ENCODE results near the gene HIGD1A. TPM values are rescaled to one million over a fixed set of nuclear protein-coding genes. Genes with fewer than 3 reads are reported as not detected.

HIGD1A gene
- polyA plus RNA-seq, 1 donor from 2014 or later, result 66.7 TPM

GRCh38 chr3:42746455-42747450 is 57.5 kb downstream of the HIGD1A start:
- peaks cover 0 to 6% (median 3%) of the 10 kb centered on the region in 3 donors for H3K4me1 Mint-ChIP-seq
- H3K9me3 Mint-ChIP-seq, result no peaks in the 10 kb centered on the region
- peaks cover 1% of the 10 kb centered on the region for H3K27me3 Mint-ChIP-seq
- no peak overlapping the region for H3K4me3 Mint-ChIP-seq
- H3K36me3 Mint-ChIP-seq, result peaks cover 3% of the 10 kb centered on the region
- peak overlapping the region in 1 of 3 donors; percentile 43 for H3K27ac Mint-ChIP-seq

- Mint-ChIP-seq H3K9me3 (peaks cover 0 to under 1% (median 0%) of the 10 kb centered on the region in 3 donors), H3K36me3 (peaks cover 1% of the 10 kb centered on the region), H3K4me3 (no peak overlapping the region), H3K27me3 (no peaks in the 10 kb centered on the region), H3K4me1 (peaks cover 0 to 6% (median 3%) of the 10 kb centered on the region in 3 donors), H3K27ac (peak overlapping the region in 1 of 3 donors; percentile 43)
Measured at GRCh38 chr3:42745776-42746454, 58.4 kb downstream of the HIGD1A start.

- Mint-ChIP-seq H3K4me1 (peaks cover 0 to 6% (median 3%) of the 10 kb centered on the region in 3 donors), H3K27ac (no peak overlapping the region), H3K27me3 (no peaks in the 10 kb centered on the region)
Measured at GRCh38 chr3:42745291-42745745, 59.0 kb downstream of the HIGD1A start.

GRCh38 chr3:42743204-42743995 is 60.9 kb downstream of the HIGD1A start:
- H3K27ac Mint-ChIP-seq, result peak overlapping the region in 1 of 3 donors; percentile 64
- peaks cover 6 to 11% (median 7%) of the 10 kb centered on the region in 3 donors for H3K4me1 Mint-ChIP-seq
- H3K9me3 Mint-ChIP-seq, result peaks cover 0 to 1% (median 0%) of the 10 kb centered on the region in 3 donors
- no peaks in the 10 kb centered on the region for H3K27me3 Mint-ChIP-seq
- no peak overlapping the region for H3K4me3 Mint-ChIP-seq
- H3K36me3 Mint-ChIP-seq, result peaks cover 1% of the 10 kb centered on the region

More at GRCh38 chr3:42745291-42745745, 59.0 kb downstream of the HIGD1A start:
- Mint-ChIP-seq H3K9me3 (peaks cover 0 to 1% (median 0%) of the 10 kb centered on the region in 3 donors), H3K36me3 (peaks cover 1% of the 10 kb centered on the region), H3K4me3 (no peak overlapping the region)

- Mint-ChIP-seq H3K27ac (no peak overlapping the region), H3K27me3 (no peaks in the 10 kb centered on the region)
Measured at GRCh38 chr3:42742688-42743087, 61.6 kb downstream of the HIGD1A start.

GRCh38 chr3:42742259-42742658 is 62.0 kb downstream of the HIGD1A start:
- H3K9me3 Mint-ChIP-seq, result peaks cover 0 to 1% (median 0%) of the 10 kb centered on the region in 3 donors
- no peaks in the 10 kb centered on the region for H3K36me3 Mint-ChIP-seq
- H3K4me1 Mint-ChIP-seq, result peaks cover 5 to 7% (median 6%) of the 10 kb centered on the region in 3 donors
- H3K27me3 Mint-ChIP-seq, result no peaks in the 10 kb centered on the region
- H3K27ac Mint-ChIP-seq, result no peak overlapping the region
- H3K4me3 Mint-ChIP-seq, result no peak overlapping the region

More at GRCh38 chr3:42742688-42743087, 61.6 kb downstream of the HIGD1A start:
- Mint-ChIP-seq H3K4me3 (no peak overlapping the region), H3K9me3 (peaks cover 0 to 1% (median 0%) of the 10 kb centered on the region in 3 donors), H3K36me3 (no peaks in the 10 kb centered on the region), H3K4me1 (peaks cover 6 to 8% (median 7%) of the 10 kb centered on the region in 3 donors)

- Mint-ChIP-seq H3K9me3 (peaks cover 0 to 1% (median 0%) of the 10 kb centered on the region in 3 donors), H3K4me3 (no peak overlapping the region), H3K4me1 (peaks cover 4 to 7% (median 6%) of the 10 kb centered on the region in 3 donors), H3K27ac (no peak overlapping the region), H3K36me3 (no peaks in the 10 kb centered on the region), H3K27me3 (no peaks in the 10 kb centered on the region)
Measured at GRCh38 chr3:42741796-42742195, 62.5 kb downstream of the HIGD1A start.

GRCh38 chr3:42739401-42740158 is 64.7 kb downstream of the HIGD1A start:
- no peak overlapping the region for H3K4me3 Mint-ChIP-seq
- no peaks in the 10 kb centered on the region for H3K36me3 Mint-ChIP-seq
- H3K27me3 Mint-ChIP-seq, result no peaks in the 10 kb centered on the region
- H3K9me3 Mint-ChIP-seq, result peaks cover 0 to 1% (median 0%) of the 10 kb centered on the region in 3 donors
- peak overlapping the region in 1 of 3 donors; percentile 50 for H3K27ac Mint-ChIP-seq
- peaks cover 4 to 7% (median 6%) of the 10 kb centered on the region in 3 donors for H3K4me1 Mint-ChIP-seq

- H3K36me3 Mint-ChIP-seq, result no peaks in the 10 kb centered on the region
- H3K4me1 Mint-ChIP-seq, result peaks cover 4 to 7% (median 4%) of the 10 kb centered on the region in 3 donors
- peaks cover 0 to 1% (median 0%) of the 10 kb centered on the region in 3 donors for H3K9me3 Mint-ChIP-seq
- no peak overlapping the region for H3K4me3 Mint-ChIP-seq
- no peak overlapping the region for H3K27ac Mint-ChIP-seq
- H3K27me3 Mint-ChIP-seq, result no peaks in the 10 kb centered on the region
Measured at GRCh38 chr3:42736531-42736930, 67.8 kb downstream of the HIGD1A start.

- H3K4me3 Mint-ChIP-seq, result no peak overlapping the region
- H3K27ac Mint-ChIP-seq, result no peak overlapping the region
- peaks cover 4 to 7% (median 4%) of the 10 kb centered on the region in 3 donors for H3K4me1 Mint-ChIP-seq
- H3K9me3 Mint-ChIP-seq, result peaks cover 0 to 1% (median 0%) of the 10 kb centered on the region in 3 donors
- H3K27me3 Mint-ChIP-seq, result no peaks in the 10 kb centered on the region
- H3K36me3 Mint-ChIP-seq, result no peaks in the 10 kb centered on the region
Measured at GRCh38 chr3:42736081-42736480, 68.2 kb downstream of the HIGD1A start.

GRCh38 chr3:42735615-42736014 is 68.7 kb downstream of the HIGD1A start:
- H3K27ac Mint-ChIP-seq, result no peak overlapping the region
- no peak overlapping the region for H3K4me3 Mint-ChIP-seq
- peaks cover 4 to 7% (median 4%) of the 10 kb centered on the region in 3 donors for H3K4me1 Mint-ChIP-seq
- no peaks in the 10 kb centered on the region for H3K36me3 Mint-ChIP-seq
- H3K27me3 Mint-ChIP-seq, result no peaks in the 10 kb centered on the region
- H3K9me3 Mint-ChIP-seq, result no peaks in the 10 kb centered on the region

GRCh38 chr3:42735019-42735418 is 69.3 kb downstream of the HIGD1A start:
- Mint-ChIP-seq H3K4me1 (peaks cover 4 to 7% (median 4%) of the 10 kb centered on the region in 3 donors), H3K27ac (no peak overlapping the region), H3K27me3 (no peaks in the 10 kb centered on the region), H3K4me3 (no peak overlapping the region), H3K9me3 (no peaks in the 10 kb centered on the region), H3K36me3 (peaks cover under 1% of the 10 kb centered on the region)

GRCh38 chr3:42734263-42734860 is 69.9 kb downstream of the HIGD1A start:
- Mint-ChIP-seq H3K4me1 (peaks cover 4 to 7% (median 4%) of the 10 kb centered on the region in 3 donors), H3K27me3 (no peaks in the 10 kb centered on the region), H3K4me3 (no peak overlapping the region), H3K27ac (no peak overlapping the region), H3K36me3 (peaks cover 3% of the 10 kb centered on the region), H3K9me3 (no peaks in the 10 kb centered on the region)
